GM18867 (cell line): ENCODE data around the gene PHF21A.
A peak's percentile ranks its signal among the peaks of the same experiment; 100 is the strongest.

Source experiments
- ATAC-seq: cut with Tn5 transposase; IDR thresholded peaks from one replicate; pipeline ENCODE4 v1.9.1; 2021; ENCODE audit warnings: mild to moderate bottlenecking, moderate library complexity; ENCODE audit not compliant: unreplicated experiment

PHF21A gene

DNA sequence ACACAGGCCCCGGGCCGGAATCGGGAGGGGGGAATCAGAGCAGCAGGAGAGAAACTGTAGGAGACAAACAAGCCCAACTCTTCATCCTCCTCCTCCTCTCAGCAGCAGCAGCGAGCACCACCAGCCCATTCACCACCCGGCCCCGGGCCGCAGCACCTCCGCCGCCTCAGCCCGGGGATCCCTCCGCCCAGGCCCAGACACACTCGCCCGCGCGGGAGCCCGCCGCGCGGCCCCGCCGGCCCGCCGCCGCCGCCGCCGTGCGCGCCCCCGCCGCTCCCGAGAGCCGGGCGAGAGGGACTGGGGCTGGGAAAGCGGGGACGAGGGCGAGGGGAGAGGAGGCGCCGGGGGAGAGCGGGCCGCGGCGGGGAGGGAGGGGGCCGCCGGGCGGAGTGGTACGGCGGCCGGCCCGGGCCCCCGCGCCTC, at the start of gene PHF21A:
PHF21A (minus strand) TSS at position 154 of the 423 bp plus-strand sequence. CDS start 37,235 bp downstream, outside the sequence.
- peak; percentile 54 for ATAC-seq

DNA sequence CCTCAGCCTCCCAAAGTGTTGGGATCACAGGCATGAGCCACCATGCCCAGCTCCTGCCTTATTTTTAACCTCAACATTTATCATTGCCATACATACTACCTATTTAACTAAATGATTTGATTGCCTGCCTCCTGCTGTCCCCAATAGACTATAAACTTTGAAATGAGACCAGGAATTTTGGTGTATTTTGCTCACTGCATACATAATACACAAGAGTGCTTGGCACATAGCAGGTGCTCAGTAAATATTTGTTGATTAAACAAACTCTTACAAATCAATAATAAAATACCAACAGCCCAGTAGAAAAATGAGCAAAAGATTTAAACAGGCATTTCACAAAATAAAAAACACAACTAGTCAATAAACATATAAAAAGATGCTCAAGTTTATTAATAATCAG, 49.5 kb upstream of the PHF21A start:
- ATAC-seq = no peak

- ATAC-seq = no peak
These were observed 41.4 kb upstream of the PHF21A start for GRCh38 chr11:46162700-46163099.

GRCh38 chr11:46161201-46161600, 39.9 kb upstream of the PHF21A start:
- ATAC-seq = no peak

GRCh38 chr11:46160100-46160499, 38.8 kb upstream of the PHF21A start:
- ATAC-seq = no peak

DNA sequence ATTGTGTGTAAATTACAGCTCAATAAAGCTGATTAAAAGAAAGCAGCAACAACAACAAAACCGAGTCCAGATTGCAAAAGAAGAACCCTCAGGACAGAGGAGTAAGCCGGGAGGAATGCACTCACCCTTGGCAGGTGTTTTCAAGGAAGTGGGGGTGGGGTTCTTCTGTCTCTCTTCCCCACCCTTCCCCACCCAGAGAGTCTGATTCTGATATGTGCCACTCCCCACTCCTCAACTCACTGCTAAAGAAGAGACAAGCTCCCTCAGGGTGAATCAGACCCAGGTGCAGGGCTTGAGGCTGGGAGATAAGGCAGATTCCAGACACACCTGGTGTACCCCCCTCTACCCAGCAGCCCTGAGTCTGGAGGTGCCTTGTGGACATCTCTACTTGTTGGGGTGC, 38.4 kb upstream of the PHF21A start:
- ATAC-seq = no peak

GRCh38 chr11:46149826-46150225, 28.6 kb upstream of the PHF21A start:
- ATAC-seq = no peak

DNA sequence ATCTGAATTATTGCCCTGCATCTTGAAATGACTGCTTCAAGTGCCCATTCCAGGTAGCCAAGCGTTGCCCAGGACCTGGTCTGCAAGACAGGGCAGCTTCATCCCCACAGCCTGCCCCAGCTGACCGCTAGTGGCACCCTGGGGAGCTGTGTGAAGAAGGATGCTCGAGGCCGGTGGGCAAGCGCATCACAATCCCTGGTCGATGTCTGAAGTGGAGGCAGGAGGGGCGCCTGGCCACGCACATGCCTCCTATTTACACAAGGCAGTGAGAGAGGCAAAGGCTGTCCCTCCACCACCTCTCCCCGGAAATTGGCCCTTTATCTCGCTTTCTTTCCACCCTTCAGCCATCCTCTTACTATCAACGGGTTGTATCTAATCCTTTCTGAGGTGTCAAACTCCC, 28.1 kb upstream of the PHF21A start:
- ATAC-seq = no peak

GRCh38 chr11:46144741-46145140, 23.5 kb upstream of the PHF21A start:
- ATAC-seq = no peak

- ATAC-seq = no peak
These were observed 22.0 kb upstream of the PHF21A start for GRCh38 chr11:46143049-46143806.

DNA sequence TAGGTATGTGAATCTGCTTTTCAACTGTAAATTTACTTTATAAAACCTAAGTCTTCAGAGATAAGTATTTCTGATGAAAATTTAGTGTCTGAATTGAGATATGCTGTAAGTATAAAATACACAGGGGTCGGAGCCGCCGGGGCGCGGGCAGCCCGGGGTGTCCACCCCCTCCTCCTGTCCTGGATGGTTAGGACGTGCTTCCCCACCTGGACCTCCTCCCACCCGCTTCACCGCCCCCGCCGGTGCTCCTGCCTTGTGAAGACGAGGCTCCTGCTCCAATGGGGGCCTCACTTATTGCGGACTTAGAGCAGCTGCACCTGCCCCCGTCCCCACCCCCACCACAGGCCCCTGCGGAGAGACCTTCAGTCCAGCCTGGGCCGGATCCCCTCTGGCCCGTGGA, 21.3 kb upstream of the PHF21A start:
- no peak for ATAC-seq

- no peak for ATAC-seq
These were observed 20.3 kb upstream of the PHF21A start for GRCh38 chr11:46141597-46141996.

- ATAC-seq = no peak
These were observed 13.3 kb upstream of the PHF21A start for GRCh38 chr11:46134540-46134939.

GRCh38 chr11:46134061-46134460, 12.8 kb upstream of the PHF21A start:
- no peak for ATAC-seq

- ATAC-seq = no peak
These were observed 11.9 kb upstream of the PHF21A start for GRCh38 chr11:46133119-46133518.

- no peak for ATAC-seq
These were observed 9.2 kb upstream of the PHF21A start for GRCh38 chr11:46130286-46130940.

GRCh38 chr11:46129133-46129532, 7.9 kb upstream of the PHF21A start:
- ATAC-seq = no peak

DNA sequence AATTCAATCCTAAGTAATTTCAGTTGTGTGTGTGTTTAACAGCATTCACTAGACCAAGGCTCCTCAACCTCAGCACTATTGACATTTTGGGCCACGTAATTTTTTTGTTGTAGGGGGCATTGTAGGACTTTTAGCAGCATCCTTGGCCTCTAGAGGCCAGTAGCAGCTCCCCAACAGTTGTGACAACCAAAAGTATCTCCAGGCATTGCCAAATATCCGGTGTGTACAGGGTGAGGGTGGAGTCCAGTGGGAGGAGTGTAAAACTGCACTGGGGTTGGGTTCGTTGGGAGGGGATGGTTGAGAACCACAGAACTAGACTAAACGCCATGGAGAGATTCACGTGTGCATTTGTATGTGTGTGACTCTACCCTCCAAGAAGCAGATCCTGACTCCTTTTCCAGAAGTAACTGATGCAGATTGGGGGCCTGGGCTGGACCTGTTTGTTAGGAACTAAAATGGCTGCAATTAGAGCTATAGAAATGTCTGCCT, 5.9 kb upstream of the PHF21A start:
- peak; percentile 64 for ATAC-seq

DNA sequence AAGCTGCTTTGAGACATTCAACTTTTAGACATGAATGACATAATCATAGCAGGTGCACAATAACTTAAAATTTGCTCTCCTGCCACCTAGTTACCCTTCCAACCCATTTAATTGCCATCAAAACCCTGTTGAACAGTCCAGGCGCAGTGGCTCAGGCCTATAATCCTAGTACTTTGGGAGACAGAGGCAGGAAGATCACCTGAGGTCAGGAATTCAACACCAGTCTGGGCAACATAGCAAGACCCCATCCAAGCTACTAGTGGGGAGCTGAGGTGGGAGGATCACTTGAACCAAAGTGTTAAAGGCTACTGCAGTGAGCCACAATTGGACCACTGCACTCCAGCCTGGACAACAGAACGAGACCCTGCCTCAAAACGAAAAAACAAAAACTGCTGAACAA, 4.0 kb upstream of the PHF21A start:
- no peak for ATAC-seq

- ATAC-seq = no peak
These were observed 1.9 kb upstream of the PHF21A start for GRCh38 chr11:46122945-46123715.

- peak; percentile 40 for ATAC-seq
These were observed 647 bp upstream of the PHF21A start for GRCh38 chr11:46121724-46122477.
